Ureter (tissue), 1 donor: ENCODE data around the gene ZNF722. TPM values are rescaled to one million over a fixed set of nuclear protein-coding genes. Genes with fewer than 3 reads are reported as not detected.
"Not testable (repeated sequence)": the region's sequence is repeated elsewhere in the genome, so short reads cannot be mapped to it uniquely, and the experiment has no call there.

Source experiments
- DNase-seq: peaks from one replicate; pipeline ENCODE4 v3.0.0-alpha.2; 2020; ENCODE audit warnings: low spot score
- total RNA-seq: library from RNA; stranded (reverse); gene quantifications from one replicate; pipeline ENCODE4 v1.2.4, GENCODE V29; 2023
- donor health status: DM: yes; HTN: yes; CAD: no.

ZNF722 gene
- total RNA-seq = not detected

DNA sequence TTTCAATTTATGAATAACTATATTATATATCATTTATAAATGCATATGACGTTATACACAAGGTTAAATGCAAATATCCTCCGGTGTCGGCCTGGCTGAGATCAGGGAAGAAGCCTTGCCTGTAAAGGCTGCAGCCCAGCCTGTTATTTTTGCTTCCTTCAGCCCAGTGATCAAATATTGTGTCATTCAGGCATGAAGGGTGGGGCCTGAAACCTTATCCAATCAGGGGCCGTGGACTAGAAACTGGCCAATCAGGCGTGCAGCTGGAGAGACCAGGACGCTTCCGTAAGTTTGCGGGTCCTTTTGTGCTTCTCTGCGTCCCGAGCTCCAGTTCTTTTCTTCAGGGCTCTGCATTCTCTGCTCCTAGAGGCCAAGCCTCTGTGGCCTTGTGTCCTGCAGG lies at the start of gene ZNF722:
Gene ZNF722 (plus strand): TSS at position 301 of the 400 bp plus-strand sequence. CDS start 113 bp downstream, outside the sequence.
- no peak for DNase-seq

DNA sequence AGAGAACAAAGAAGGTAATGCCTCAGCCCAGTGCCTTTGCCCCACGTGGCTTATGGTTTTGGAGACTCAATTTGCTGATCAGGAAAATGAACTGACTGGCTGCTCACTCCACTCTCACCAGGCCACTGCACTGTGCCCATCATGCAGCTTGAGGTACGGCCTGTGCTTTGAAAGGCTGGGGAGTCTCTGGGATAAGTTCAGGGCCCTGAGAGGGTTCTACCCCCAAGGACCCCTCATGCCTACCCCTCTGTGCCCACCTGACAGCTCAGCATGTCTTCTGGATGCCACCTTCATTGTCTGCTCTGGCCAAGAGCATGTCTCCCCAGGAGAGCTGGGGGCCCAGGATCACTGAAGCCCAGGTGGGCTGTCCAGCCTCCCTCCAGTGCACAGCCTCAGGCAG lies 45.5 kb upstream of the ZNF722 start:
- DNase-seq = no peak

DNA sequence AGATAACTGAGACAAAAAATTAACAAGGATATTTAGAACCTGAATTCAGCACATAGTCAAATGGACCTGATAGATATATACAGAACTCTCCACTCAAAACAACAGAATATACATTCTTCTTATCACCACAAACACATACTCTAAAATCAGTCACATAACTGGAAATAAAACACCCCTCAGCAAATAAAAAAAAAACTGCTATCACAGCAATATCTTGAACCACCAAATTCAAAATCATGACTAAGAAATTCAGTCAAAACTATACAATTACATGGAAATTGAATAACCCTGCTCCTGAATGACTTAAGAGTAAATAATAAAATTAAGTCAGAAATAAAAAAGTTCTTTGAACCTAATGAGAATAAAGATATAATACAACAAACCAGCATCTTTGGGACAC lies 30.0 kb upstream of the ZNF722 start:
- DNase-seq = no peak

DNA sequence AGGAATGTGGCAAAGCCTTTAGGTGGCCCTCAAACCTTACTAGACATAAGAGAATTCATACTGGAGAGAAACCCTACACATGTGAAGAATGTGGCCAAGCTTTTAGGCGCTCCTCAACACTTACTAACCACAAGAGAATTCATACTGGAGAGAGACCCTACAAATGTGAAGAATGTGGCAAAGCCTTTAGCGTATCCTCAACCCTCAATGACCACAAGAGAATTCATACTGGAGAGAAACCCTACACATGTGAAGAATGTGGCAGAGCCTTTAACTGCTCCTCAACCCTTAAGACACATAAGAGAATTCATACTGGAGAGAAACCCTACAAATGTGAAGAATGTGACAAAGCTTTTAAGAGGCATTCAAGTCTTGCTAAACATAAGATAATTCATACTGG lies 16.8 kb downstream of the ZNF722 start:
- DNase-seq = not testable (repeated sequence)

DNA sequence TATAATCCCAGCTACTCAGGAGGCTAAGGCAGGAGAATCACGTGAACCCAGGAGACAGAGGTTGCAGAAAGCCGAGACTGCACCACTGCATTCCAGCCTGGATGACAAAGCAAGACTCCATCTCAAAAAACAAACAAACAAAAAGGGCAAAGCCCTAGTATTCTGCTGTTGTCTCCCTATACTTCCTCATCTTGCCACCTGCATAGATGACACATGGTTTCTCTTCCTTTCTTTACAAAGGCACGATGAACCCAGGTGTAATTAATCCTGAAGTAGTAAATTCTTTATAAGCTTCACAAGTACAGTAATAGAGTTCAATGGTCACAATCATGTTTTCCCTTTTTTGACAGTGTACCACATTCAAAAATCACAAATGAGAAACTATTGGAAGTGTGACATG lies 36.7 kb downstream of the ZNF722 start:
- no peak for DNase-seq

DNA sequence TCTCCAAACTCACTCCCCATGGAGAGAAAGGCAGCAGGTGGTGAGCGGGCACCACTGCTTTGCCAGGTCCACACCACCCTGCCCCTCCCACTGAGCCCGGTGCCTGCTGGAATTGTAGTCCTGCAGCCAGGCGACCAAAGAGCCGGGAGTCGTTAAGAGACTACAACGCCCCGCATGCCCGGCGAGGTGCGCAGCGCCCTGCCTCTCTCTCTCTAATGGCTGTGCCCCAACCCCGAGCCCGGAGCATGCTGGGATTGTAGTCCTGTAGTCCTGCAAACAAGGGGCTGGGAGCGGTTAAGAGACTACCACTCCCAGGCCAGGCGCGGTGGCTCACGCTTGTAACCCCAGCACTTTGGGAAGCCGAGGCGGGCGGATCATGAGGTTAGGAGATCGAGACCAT lies 38.4 kb downstream of the ZNF722 start:
- DNase-seq = peak; percentile 44

DNA sequence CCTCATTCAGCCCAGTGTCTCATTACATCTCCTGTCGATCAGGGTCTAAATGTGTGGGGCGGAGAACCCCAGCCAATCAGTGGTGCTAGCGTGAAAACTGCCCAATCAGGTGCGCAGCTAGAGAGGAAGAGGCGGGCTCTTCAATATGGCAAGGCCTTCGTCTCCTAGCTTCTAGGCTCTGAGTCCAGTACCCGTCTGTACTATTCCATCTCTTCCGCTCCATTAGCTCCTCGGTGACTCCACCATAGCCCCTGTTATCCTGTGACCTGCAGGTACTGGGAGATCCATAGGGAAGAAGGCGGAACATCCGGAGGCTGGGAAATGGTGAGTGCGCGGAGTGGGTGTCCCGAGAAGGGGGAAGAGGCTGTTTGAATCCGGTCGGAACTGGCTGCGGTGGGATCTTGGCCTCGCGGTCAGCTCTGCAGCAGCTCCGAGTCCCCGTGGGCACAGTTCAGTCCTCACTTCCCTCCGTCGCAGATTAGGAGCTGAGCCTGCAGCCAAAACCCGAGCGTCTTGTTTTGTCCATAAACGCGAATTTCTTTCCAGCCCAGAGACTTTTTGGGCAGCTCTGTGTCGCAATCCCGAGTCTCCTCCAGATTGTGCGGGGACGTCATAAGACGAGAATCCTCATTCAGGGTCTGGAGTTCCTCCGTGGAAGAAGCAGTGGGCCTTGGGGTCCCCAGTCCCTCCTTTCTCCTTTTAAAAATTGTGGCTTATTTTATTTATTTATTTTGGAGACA lies 46.8 kb downstream of the ZNF722 start, which contains the start of gene ZNF727:
Gene ZNF727 (plus strand): TSS at position 134 of the 740 bp plus-strand sequence. CDS start 188 bp downstream, at position 322.
- peak; percentile 84 for DNase-seq

DNA sequence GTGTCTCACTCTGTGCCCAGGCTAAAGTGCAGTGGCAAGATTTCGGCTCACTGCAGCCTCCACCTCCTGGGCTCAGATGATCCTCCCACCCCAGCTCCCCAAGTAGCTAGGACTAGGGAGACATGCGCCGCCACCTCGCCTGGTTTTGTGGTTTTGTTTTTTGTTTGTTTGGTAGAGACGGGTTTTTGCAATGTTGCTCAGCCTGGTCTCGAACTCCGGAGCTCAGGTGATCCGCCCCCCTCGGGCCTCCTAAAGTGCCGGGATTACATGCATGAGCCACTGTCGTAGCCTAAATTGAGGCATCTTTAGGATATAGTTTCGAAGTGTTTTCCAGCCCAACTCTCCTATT lies 47.4 kb downstream of the ZNF722 start:
- no peak for DNase-seq

Other genes starting within 250 kb of the ZNF722 start
- 13.5 TPM for gene ZNF727, start 46.6 kb downstream of the ZNF722 start, total RNA-seq
- not detected for gene ZNF735, start 208.4 kb downstream of the ZNF722 start, total RNA-seq
- gene ZNF679, start 229.6 kb downstream of the ZNF722 start, total RNA-seq = not detected